ENCODE results near the gene STAG1. TPM values are rescaled to one million over a fixed set of nuclear protein-coding genes. Genes with fewer than 3 reads are reported as not detected.

STAG1 gene
- total RNA-seq, 1 experiment from 2014 or later: 43.7 TPM

DNA sequence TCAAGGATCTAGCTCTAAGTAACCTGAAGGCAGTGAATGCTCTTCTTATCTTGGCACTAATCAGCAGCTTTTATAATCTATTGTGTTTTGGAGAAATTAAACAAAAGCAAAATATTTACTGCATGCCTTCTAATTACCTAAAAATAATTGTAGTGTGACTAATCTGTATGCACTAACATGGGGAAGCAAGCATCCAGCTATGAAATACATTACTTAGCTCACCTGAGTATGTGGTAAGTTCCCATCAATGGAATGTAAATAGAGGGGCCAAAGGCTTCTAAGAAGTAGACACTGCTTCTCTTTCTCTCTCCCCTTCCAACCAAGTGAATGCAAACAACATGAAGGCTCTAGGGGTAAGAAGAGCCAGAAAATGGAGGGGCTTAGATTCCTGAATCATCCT, 165.6 kb downstream of the STAG1 start:
- Histone ChIP-seq H3K27ac (ENCODE audit: low read length) (no peak overlapping the region), H3K9me3 (ENCODE audit: control insufficient read depth, insufficient read depth, low read depth, low read length) (no peaks in the 10 kb centered on the region), H3K4me1 (ENCODE audit: control insufficient read depth, insufficient read depth, low read length) (peaks cover 3% of the 10 kb centered on the region; the same call in 1 of the 2 replicates), H3K4me3 (ENCODE audit: low read depth in 2 of 2, low read length in 2 of 2) (no peak overlapping the region), H3K36me3 (ENCODE audit: control insufficient read depth, insufficient read depth, low read length) (no peaks in the 10 kb centered on the region), H3K27me3 (ENCODE audit: control insufficient read depth, insufficient read depth, low read length) (no peaks in the 10 kb centered on the region)
- in situ Hi-C loops (cut with HindIII; ENCODE audit: low pct_unique_long_range_greater_than_20kb, low sequenced_read_pairs) (no loop called here), intact Hi-C loops (cut with micrococcal nuclease; ENCODE audit: unreplicated experiment) (no loop called here)
- no TSS peak for BruUV-seq (replicated peaks)
- TF ChIP-seq REST (IDR thresholded peaks at IDR 0.05; ENCODE audit: insufficient read depth in 1 of 2, low read depth in 2 of 2, low read length in 1 of 2): no peak
- no peak for TF ChIP-seq TCF7L2 (IDR thresholded peaks at IDR 0.05; ENCODE audit: low read depth, low read length)
- no peak for TF ChIP-seq POLR2AphosphoS5 (IDR thresholded peaks at IDR 0.05; ENCODE audit: low read depth, low read length)
- no peak for TF ChIP-seq SIN3A (IDR thresholded peaks at IDR 0.05; ENCODE audit: borderline replicate concordance, insufficient read depth, low read depth, low read length)
- TF ChIP-seq, protein P1, sequence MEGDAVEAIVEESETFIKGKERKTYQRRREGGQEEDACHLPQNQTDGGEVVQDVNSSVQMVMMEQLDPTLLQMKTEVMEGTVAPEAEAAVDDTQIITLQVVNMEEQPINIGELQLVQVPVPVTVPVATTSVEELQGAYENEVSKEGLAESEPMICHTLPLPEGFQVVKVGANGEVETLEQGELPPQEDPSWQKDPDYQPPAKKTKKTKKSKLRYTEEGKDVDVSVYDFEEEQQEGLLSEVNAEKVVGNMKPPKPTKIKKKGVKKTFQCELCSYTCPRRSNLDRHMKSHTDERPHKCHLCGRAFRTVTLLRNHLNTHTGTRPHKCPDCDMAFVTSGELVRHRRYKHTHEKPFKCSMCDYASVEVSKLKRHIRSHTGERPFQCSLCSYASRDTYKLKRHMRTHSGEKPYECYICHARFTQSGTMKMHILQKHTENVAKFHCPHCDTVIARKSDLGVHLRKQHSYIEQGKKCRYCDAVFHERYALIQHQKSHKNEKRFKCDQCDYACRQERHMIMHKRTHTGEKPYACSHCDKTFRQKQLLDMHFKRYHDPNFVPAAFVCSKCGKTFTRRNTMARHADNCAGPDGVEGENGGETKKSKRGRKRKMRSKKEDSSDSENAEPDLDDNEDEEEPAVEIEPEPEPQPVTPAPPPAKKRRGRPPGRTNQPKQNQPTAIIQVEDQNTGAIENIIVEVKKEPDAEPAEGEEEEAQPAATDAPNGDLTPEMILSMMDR (IDR thresholded peaks at IDR 0.05): no peak
- ChIA-PET POLR2A (interaction anchor here (0.5 to 0.6 kb wide), 2 partner anchors 196 to 378 kb away, joined by 5 to 7 read pairs; no protein-coding TSS in a partner anchor), CTCF (interaction anchor here (1.2 kb wide), 1 partner anchor 166 kb away, joined by 3 read pairs; the partner anchor contains the start of gene STAG1)
- no peak for DNase-seq (ENCODE audit: low read depth, low spot score)
- ATAC-seq: no peak

GRCh38 chr3:136584728-136585127, 167.4 kb downstream of the STAG1 start:
- H3K27me3 ChIP-seq (ENCODE audit: control insufficient read depth, insufficient read depth, low read length): no peaks in the 10 kb centered on the region
- no TSS peak for BruUV-seq (replicated peaks)
- TF ChIP-seq REST (IDR thresholded peaks at IDR 0.05; ENCODE audit: insufficient read depth in 1 of 2, low read depth in 2 of 2, low read length in 1 of 2) (no peak), TCF7L2 (IDR thresholded peaks at IDR 0.05; ENCODE audit: low read depth, low read length) (no peak), SIN3A (IDR thresholded peaks at IDR 0.05; ENCODE audit: borderline replicate concordance, insufficient read depth, low read depth, low read length) (no peak), POLR2AphosphoS5 (IDR thresholded peaks at IDR 0.05; ENCODE audit: low read depth, low read length) (no peak)
- TF ChIP-seq, protein P1 (IDR thresholded peaks at IDR 0.05): no peak
- intact Hi-C loops (cut with micrococcal nuclease; ENCODE audit: unreplicated experiment): no loop called here
- no peaks in the 10 kb centered on the region for H3K9me3 ChIP-seq (ENCODE audit: control insufficient read depth, insufficient read depth, low read depth, low read length)
- no peaks in the 10 kb centered on the region for H3K36me3 ChIP-seq (ENCODE audit: control insufficient read depth, insufficient read depth, low read length)
- H3K27ac ChIP-seq (ENCODE audit: low read length): no peak overlapping the region
- CTCF ChIA-PET: no interaction called here
- ATAC-seq: no peak
- no peak overlapping the region for H3K4me3 ChIP-seq (ENCODE audit: low read depth in 2 of 2, low read length in 2 of 2)
- DNase-seq (ENCODE audit: low read depth, low spot score): no peak
- POLR2A ChIA-PET: no interaction called here
- peaks cover 3% of the 10 kb centered on the region; the same call in 1 of the 2 replicates for H3K4me1 ChIP-seq (ENCODE audit: control insufficient read depth, insufficient read depth, low read length)
- in situ Hi-C loops (cut with HindIII; ENCODE audit: low pct_unique_long_range_greater_than_20kb, low sequenced_read_pairs): no loop called here

All from Panc1 (cell line).